ENCODE measurements around the gene CIZ1. TPM values are rescaled to one million over a fixed set of nuclear protein-coding genes. Genes with fewer than 3 reads are reported as not detected.
A peak's percentile ranks its signal among the peaks of the same experiment; 100 is the strongest.
"Not testable (repeated sequence)": the region's sequence is repeated elsewhere in the genome, so short reads cannot be mapped to it uniquely, and the experiment has no call there.

Gene CIZ1
- total RNA-seq, 2 donors from 2014 or later, result 58.4 to 61.6 TPM

DNA sequence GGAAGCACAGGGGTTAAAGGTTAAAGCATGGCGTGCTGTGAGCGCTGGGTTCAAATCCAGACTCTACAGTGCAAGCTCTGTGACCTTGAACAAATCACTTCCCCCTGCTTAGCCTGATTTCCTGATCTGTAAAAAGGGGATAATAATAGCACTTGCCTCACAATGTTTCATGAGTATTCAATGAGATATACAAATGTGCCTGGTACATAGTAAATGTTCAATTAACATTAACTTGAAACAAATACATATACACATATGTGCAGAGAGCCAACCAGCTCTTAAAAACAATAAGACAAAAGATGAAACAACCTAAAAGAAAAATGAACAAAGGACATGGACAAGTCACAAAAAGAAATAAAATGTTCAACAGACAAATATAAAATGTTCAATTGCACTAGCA, 4.0 kb downstream of the CIZ1 start:
- Histone ChIP-seq H3K27ac (no peak overlapping the region), H3K4me1 (peaks cover 13% of the 10 kb centered on the region), H3K4me3 (no peak overlapping the region), H3K36me3 (replicated peaks in 1 of 2; ENCODE audit: insufficient read depth in 1 of 2, low read depth in 2 of 2) (peaks cover 0 to 5% of the 10 kb centered on the region in 2 donors), H3K9me3 (no peaks in the 10 kb centered on the region), H3K27me3 (no peaks in the 10 kb centered on the region)
- intact Hi-C loops (cut with DNase I), result no loop called here
- 97% methylated on average over 2 of the region's 2 CpGs for WGBS, 2 donors
- ATAC-seq (no peak), DNase-seq (no peak)
- TF ChIP-seq POLR2A (IDR thresholded peaks at IDR 0.05), result no peak
- TF ChIP-seq, protein P1, sequence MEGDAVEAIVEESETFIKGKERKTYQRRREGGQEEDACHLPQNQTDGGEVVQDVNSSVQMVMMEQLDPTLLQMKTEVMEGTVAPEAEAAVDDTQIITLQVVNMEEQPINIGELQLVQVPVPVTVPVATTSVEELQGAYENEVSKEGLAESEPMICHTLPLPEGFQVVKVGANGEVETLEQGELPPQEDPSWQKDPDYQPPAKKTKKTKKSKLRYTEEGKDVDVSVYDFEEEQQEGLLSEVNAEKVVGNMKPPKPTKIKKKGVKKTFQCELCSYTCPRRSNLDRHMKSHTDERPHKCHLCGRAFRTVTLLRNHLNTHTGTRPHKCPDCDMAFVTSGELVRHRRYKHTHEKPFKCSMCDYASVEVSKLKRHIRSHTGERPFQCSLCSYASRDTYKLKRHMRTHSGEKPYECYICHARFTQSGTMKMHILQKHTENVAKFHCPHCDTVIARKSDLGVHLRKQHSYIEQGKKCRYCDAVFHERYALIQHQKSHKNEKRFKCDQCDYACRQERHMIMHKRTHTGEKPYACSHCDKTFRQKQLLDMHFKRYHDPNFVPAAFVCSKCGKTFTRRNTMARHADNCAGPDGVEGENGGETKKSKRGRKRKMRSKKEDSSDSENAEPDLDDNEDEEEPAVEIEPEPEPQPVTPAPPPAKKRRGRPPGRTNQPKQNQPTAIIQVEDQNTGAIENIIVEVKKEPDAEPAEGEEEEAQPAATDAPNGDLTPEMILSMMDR (IDR thresholded peaks at IDR 0.05), result no peak

DNA sequence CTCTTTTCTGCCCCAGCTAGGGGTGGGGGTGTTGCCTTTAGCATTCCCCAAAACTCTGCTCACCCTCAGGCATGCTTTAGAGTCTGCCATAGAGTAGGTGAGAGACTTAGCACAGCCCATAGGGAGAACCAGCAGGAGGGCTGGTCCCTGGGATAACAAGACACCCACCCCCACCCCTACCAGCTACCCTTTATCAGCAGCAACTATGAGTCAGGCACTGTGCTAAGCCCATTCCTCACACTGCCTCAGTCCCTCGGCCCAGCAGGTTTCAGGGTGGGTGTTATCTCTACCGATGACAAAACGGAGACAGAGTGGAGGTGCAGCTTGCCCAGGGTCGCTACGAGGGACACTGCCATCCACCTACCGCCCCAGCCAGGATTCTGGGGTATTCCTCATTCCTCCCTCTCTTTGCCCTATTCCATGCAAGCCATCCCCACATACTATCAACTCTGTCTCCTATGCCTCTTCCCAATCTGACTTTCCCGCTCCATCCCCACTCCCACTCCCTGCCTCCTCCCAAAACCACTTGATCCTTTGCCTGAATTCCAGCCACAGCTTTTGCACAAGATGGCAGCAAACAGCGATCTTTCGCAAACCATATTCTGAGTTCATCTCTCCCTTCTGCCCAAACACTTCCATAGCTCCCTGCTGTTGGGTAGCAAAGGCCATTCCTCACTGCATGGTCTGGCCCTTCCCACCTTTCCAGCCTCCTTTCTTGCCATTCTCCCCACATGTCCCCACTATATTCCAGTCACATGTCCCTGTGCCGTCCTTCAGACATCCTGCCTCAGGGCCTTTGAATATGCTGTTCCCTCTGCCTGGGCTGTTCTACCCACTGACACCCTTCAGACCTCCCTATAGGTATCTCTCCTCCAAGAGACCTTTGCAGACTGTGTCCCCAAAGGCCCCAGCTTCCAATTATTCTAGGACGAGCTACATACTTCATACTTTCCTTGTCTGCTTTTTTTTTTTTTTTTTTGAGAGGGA, 5.1 kb downstream of the CIZ1 start:
- WGBS, 2 donors, result 89 to 92% methylated on average over 11 of the region's 11 CpGs
- no peak overlapping the region for H3K4me3 ChIP-seq
- no peak for ATAC-seq
- intact Hi-C loops (cut with DNase I), result no loop called here
- H3K27me3 ChIP-seq, result no peaks in the 10 kb centered on the region
- H3K27ac ChIP-seq, result no peak overlapping the region
- DNase-seq, result no peak
- no peaks in the 10 kb centered on the region for H3K9me3 ChIP-seq
- peaks cover 12% of the 10 kb centered on the region for H3K4me1 ChIP-seq
- TF ChIP-seq, protein P1 (IDR thresholded peaks at IDR 0.05), result no peak
- no peak for TF ChIP-seq POLR2A (IDR thresholded peaks at IDR 0.05)
- H3K36me3 ChIP-seq (replicated peaks in 1 of 2; ENCODE audit: insufficient read depth in 1 of 2, low read depth in 2 of 2), result peaks cover 0 to 5% of the 10 kb centered on the region in 2 donors

DNA sequence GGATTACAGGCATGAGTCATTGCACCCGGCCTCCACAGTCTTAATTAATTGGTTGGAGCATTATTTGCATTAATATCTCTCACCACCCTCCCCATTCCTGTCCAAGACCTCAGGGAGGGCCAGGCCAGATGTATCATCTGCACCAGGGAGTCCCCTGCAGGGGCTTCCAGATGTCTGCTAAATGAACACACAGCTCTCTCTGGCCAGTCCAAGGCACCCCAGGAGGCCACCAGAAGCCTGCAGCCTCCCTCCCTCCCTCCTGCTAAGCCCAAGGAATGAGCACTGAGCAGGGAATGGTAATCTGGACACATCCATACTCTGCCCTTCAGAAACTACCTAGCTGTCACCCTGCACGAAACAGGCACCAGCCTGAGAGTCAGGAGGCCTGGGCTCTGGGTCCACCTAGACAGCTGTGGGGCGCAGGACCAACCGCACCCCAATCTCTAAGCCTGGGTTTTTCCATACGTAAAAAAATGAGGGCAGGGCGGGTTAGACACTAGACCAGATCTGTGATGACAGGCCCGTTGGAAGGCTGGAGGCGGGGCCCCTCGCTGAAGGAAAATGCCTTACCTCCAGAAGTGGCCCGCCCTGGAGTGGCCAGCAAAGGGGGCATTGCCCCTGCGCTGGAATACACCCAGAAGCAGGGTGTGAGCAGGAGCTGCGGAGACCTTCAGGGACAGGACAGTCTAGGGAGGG, 8.3 kb downstream of the CIZ1 start:
- intact Hi-C loops (cut with DNase I), result no loop called here
- no peak overlapping the region for H3K27ac ChIP-seq
- TF ChIP-seq, protein P1 (IDR thresholded peaks at IDR 0.05), result no peak
- ATAC-seq (no peak), DNase-seq (no peak)
- WGBS, 2 donors, result 92 to 96% methylated on average over 8 to 12 of the region's 12 CpGs
- no peaks in the 10 kb centered on the region for H3K4me1 ChIP-seq
- no peaks in the 10 kb centered on the region for H3K9me3 ChIP-seq
- H3K36me3 ChIP-seq (replicated peaks in 1 of 2; ENCODE audit: insufficient read depth in 1 of 2, low read depth in 2 of 2), result peaks cover 14 to 22% of the 10 kb centered on the region in 2 donors
- no peak overlapping the region for H3K4me3 ChIP-seq
- no peaks in the 10 kb centered on the region for H3K27me3 ChIP-seq

DNA sequence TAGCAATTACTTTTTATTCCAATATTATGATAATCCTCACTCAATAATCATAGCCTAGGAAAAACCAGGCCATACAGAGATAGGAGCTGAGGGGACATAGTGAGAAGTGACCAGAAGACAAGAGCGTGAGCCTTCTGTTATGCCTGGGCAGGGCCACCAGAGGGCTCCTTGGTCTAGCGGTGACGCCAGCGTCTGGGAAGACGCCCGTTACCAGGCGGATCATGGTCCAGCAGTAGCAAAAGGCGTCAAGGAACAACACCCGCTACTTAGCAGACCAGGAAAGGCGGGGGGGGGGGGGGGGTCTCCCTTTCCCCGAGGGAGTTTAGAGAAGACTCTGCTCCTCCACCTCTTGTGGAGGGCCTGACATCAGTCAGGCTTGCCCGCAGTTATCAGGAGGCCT, 9.9 kb downstream of the CIZ1 start:
- ATAC-seq; intact Hi-C loops (cut with DNase I); H3K4me3 ChIP-seq; H3K27ac ChIP-seq; H3K9me3 ChIP-seq; H3K4me1 ChIP-seq; H3K27me3 ChIP-seq: not testable (repeated sequence)
- DNase-seq, result peak; percentile 44 to 63 (median 54)
- peaks cover 17 to 25% of the 10 kb centered on the region in 2 donors for H3K36me3 ChIP-seq (replicated peaks in 1 of 2; ENCODE audit: insufficient read depth in 1 of 2, low read depth in 2 of 2)
- WGBS, 2 donors, result 71 to 76% methylated on average over 2 of the region's 12 CpGs
- TF ChIP-seq, protein P1 (IDR thresholded peaks at IDR 0.05), result peak in 5 of 7 experiments; percentile 21 to 59 (median 43)
